Type B pancreatic cell (in vitro differentiated cells): ENCODE measurements around the gene WARS2. TPM values are rescaled to one million over a fixed set of nuclear protein-coding genes. Genes with fewer than 3 reads are reported as not detected.
A peak's percentile ranks its signal among the peaks of the same experiment; 100 is the strongest.

Experiments
- DNase-seq: peaks from one replicate; pipeline ENCODE4 v3.0.0; 2021; ENCODE audit warnings: mixed read lengths; ENCODE audit not compliant: unreplicated experiment; ENCODE audit errors: extremely low spot score
- H3K27ac Mint-ChIP-seq: 2 replicates; pipeline ENCODE4 v1.8.0; 2021; ENCODE audit warnings: mild to moderate bottlenecking, mixed read lengths
- H3K27me3 Mint-ChIP-seq: 2 replicates; pipeline ENCODE4 v1.8.0; 2021; ENCODE audit warnings: mixed read lengths
- H3K36me3 Mint-ChIP-seq: 2 replicates; pipeline ENCODE4 v1.8.0; 2021; ENCODE audit warnings: mixed read lengths
- H3K4me1 Mint-ChIP-seq: one replicate; pipeline ENCODE4 v1.8.0; 2021; ENCODE audit warnings: mixed read lengths; ENCODE audit not compliant: unreplicated experiment
- H3K4me3 Mint-ChIP-seq: 2 replicates; pipeline ENCODE4 v1.8.0; 2021; ENCODE audit warnings: mild to moderate bottlenecking, mixed read lengths
- H3K9me3 Mint-ChIP-seq: 2 replicates; pipeline ENCODE4 v1.8.0; 2021; ENCODE audit warnings: mixed read lengths
- CTCF ChIP-seq: fragments of 200-600 bp; sonication (generic); conservative IDR thresholded peaks from 2 replicates; pipeline ENCODE4 v1.5.0; 2021; ENCODE audit warnings: antibody characterized with exemption, mild to moderate bottlenecking
- total RNA-seq: library from RNA; stranded (reverse); gene quantifications from 2 replicates; pipeline ENCODE4 v1.2.1, GENCODE V29; 2021; ENCODE audit warnings: low replicate concordance

WARS2 gene
- total RNA-seq, 1 donor from 2014 or later, result 13.8 TPM

DNA sequence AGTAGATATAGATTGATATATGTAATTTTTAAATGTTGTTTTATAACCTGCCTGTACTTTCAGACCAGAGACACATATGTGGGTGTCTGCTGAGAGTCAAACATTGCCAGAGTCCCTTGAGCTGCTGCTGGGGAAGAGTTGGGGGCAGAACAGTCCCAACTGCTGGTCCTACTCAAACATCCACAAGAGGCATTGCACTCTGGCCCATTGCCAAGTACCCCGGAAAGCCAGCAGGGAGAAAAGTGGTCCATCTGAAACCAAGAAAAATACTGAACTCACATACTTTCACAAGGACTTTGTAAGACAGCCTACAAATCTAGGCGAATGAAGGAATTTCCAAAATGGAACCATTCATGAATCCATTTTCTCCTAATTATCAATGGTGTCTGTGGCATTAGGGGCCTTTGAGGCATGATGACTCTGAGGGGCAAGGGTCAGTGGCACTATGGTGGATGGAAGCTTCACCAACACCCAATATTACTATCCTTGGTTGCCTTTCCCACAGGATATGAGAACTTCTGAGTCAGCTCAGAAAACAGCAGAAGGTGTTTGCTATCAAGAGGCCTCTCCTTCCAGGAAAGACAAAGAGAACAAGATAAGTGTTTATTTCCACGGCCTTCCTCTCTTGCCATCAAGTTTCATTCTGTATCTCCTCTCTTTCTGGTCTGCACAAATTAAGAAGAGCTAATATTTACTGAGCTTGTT, 145.0 kb downstream of the WARS2 start:
- H3K36me3 Mint-ChIP-seq, result peaks cover 3% of the 10 kb centered on the region
- TF ChIP-seq CTCF, result no peak
- H3K27me3 Mint-ChIP-seq, result peaks cover 95% of the 10 kb centered on the region

GRCh38 chr1:118993700-118994026, 146.8 kb downstream of the WARS2 start:
- Mint-ChIP-seq H3K9me3 (peaks cover 5% of the 10 kb centered on the region), H3K36me3 (peaks cover 3% of the 10 kb centered on the region), H3K4me3 (peak overlapping the region; percentile 52), H3K27me3 (peaks cover 95% of the 10 kb centered on the region), H3K4me1 (peaks cover 24% of the 10 kb centered on the region), H3K27ac (peak overlapping the region; percentile 65)
- TF ChIP-seq CTCF, result no peak
- no peak for DNase-seq

More for the DNA sequence above, 145.0 kb downstream of the WARS2 start:
- H3K4me1 Mint-ChIP-seq, result peaks cover 29% of the 10 kb centered on the region
- no peak overlapping the region for H3K4me3 Mint-ChIP-seq
- no peak overlapping the region for H3K27ac Mint-ChIP-seq
- peaks cover 5% of the 10 kb centered on the region for H3K9me3 Mint-ChIP-seq
- no peak for DNase-seq

- Mint-ChIP-seq H3K4me3 (no peak overlapping the region), H3K36me3 (peaks cover 3% of the 10 kb centered on the region), H3K4me1 (peaks cover 26% of the 10 kb centered on the region), H3K27ac (no peak overlapping the region), H3K9me3 (peaks cover 5% of the 10 kb centered on the region), H3K27me3 (peaks cover 95% of the 10 kb centered on the region)
- DNase-seq, result no peak
- no peak for TF ChIP-seq CTCF
Observed at GRCh38 chr1:118992868-118993699, 147.4 kb downstream of the WARS2 start.

GRCh38 chr1:118992237-118992825, 148.1 kb downstream of the WARS2 start:
- peaks cover 3% of the 10 kb centered on the region for H3K36me3 Mint-ChIP-seq
- no peak for TF ChIP-seq CTCF
- DNase-seq, result no peak
- H3K4me1 Mint-ChIP-seq, result peaks cover 26% of the 10 kb centered on the region
- no peak overlapping the region for H3K27ac Mint-ChIP-seq
- peaks cover 5% of the 10 kb centered on the region for H3K9me3 Mint-ChIP-seq
- H3K4me3 Mint-ChIP-seq, result peak overlapping the region; percentile 27
- peaks cover 96% of the 10 kb centered on the region for H3K27me3 Mint-ChIP-seq

- Mint-ChIP-seq H3K27ac (peak overlapping the region; percentile 13), H3K9me3 (peaks cover 5% of the 10 kb centered on the region), H3K27me3 (peaks cover 97% of the 10 kb centered on the region), H3K36me3 (peaks cover 3% of the 10 kb centered on the region), H3K4me3 (peak overlapping the region; percentile 14), H3K4me1 (peaks cover 26% of the 10 kb centered on the region)
- DNase-seq, result no peak
- no peak for TF ChIP-seq CTCF
Observed at GRCh38 chr1:118991448-118991847, 149.0 kb downstream of the WARS2 start.
